Panc1 (cell line): ENCODE measurements around the gene EPHB2. TPM values are rescaled to one million over a fixed set of nuclear protein-coding genes. Genes with fewer than 3 reads are reported as not detected.
A peak's percentile ranks its signal among the peaks of the same experiment; 100 is the strongest.
"Not testable (repeated sequence)": the region's sequence is repeated elsewhere in the genome, so short reads cannot be mapped to it uniquely, and the experiment has no call there.

Experiments used
- ATAC-seq: fragments of 200-7000 bp; cut with Tn5 transposase; 2 replicates; pipeline ENCODE4 v1.9.1; 2020; ENCODE audit warnings: mild to moderate bottlenecking, moderate library complexity
- BruUV-seq: library from RNA; stranded (reverse); fragments of 400-500 nt; replicated peaks from 2 replicates; lab custom pipeline; 2021; lab: Mats Ljungman, UMichigan
- CTCF ChIA-PET: fragments of 300-600 bp; sonication (Branson Sonifier 250); formaldehyde crosslinking; loops from one replicate; lab custom pipeline; 2022; ENCODE audit warnings: antibody characterized with exemption; lab: Charles Lee
- POLR2A ChIA-PET: fragments of 300-600 bp; sonication (Branson Sonifier 250); formaldehyde crosslinking; loops from one replicate; lab custom pipeline; 2022; ENCODE audit warnings: antibody characterized with exemption; lab: Charles Lee
- DNase-seq: peaks from one replicate; pipeline ENCODE4 v3.0.0-alpha.2; 2010; ENCODE audit warnings: low read depth, low spot score
- H3K27ac ChIP-seq: 2 replicates; pipeline ENCODE4 v1.5.1; 2011; ENCODE audit warnings: mild to moderate bottlenecking, low read length, inconsistent platforms
- H3K27me3 ChIP-seq: fragments of 200-500 bp; sonication (Bioruptor generic); 2 replicates; pipeline ENCODE4 v1.6.0; 2014; ENCODE audit warnings: low read length, inconsistent platforms; ENCODE audit not compliant: control insufficient read depth, insufficient read depth
- H3K36me3 ChIP-seq: fragments of 200-500 bp; sonication (Bioruptor generic); 2 replicates; pipeline ENCODE4 v1.5.1; 2014; ENCODE audit warnings: inconsistent platforms, mild to moderate bottlenecking, low read length, moderate library complexity; ENCODE audit not compliant: control insufficient read depth, insufficient read depth
- H3K4me1 ChIP-seq: 2 replicates; pipeline ENCODE4 v1.5.1; 2011; ENCODE audit warnings: inconsistent platforms, mild to moderate bottlenecking, low read length, moderate library complexity; ENCODE audit not compliant: control insufficient read depth, insufficient read depth
- H3K4me3 ChIP-seq, 2 experiments: 2 replicates each; pipeline ENCODE4 v1.5.1; 2011 to 2012; ENCODE audit warnings: low read depth in 2 of 2, low read length in 2 of 2, mild to moderate bottlenecking in 2 of 2, inconsistent platforms in 1 of 2, moderate library complexity in 1 of 2
- H3K9me3 ChIP-seq: fragments of 200-500 bp; sonication (Bioruptor generic); 2 replicates; pipeline ENCODE4 v1.5.1; 2014; ENCODE audit warnings: low read depth, mild to moderate bottlenecking, inconsistent platforms, low read length, moderate library complexity; ENCODE audit not compliant: control insufficient read depth, insufficient read depth
- CTCF ChIP-seq: fragments of 450-650 bp; IDR thresholded peaks from 2 replicates; pipeline ENCODE4 v1.5.1; 2017; ENCODE audit warnings: mild to moderate bottlenecking
- POLR2AphosphoS5 ChIP-seq: IDR thresholded peaks from 2 replicates; pipeline ENCODE4 v1.6.1; 2012; ENCODE audit warnings: mild to moderate bottlenecking, low read depth, low read length, moderate library complexity
- REST ChIP-seq, 2 experiments: IDR thresholded peaks; 2 replicates each; pipeline ENCODE4 v1.6.1; 2011 to 2012; ENCODE audit warnings: low read depth in 2 of 2, control low read depth in 1 of 2, low read length in 1 of 2, mild to moderate bottlenecking in 1 of 2, moderate library complexity in 1 of 2; ENCODE audit not compliant: insufficient read depth in 1 of 2
- SIN3A ChIP-seq: IDR thresholded peaks from 2 replicates; pipeline ENCODE4 v1.6.1; 2012; ENCODE audit warnings: low read depth, mild to moderate bottlenecking, low read length, moderate library complexity, borderline replicate concordance; ENCODE audit not compliant: insufficient read depth
- TCF7L2 ChIP-seq: IDR thresholded peaks from 2 replicates; pipeline ENCODE4 v1.6.1; 2011; ENCODE audit warnings: mild to moderate bottlenecking, low read depth, low read length, inconsistent platforms
- in situ Hi-C: cut with HindIII; loops from 2 replicates; pipeline ENCODE4 v1.10.0; 2016; ENCODE audit warnings: low sequenced_read_pairs, low pct_unique_long_range_greater_than_20kb
- intact Hi-C: fragments of 100-400 bp; cut with micrococcal nuclease; formaldehyde crosslinking; loops from one replicate; pipeline ENCODE4 v1.10.0; 2022; ENCODE audit not compliant: unreplicated experiment
- total RNA-seq: library from RNA; stranded (reverse); gene quantifications from one replicate; pipeline ENCODE4 v1.2.1, GENCODE V29; 2021; ENCODE audit not compliant: unreplicated experiment

The EPHB2 gene
- total RNA-seq, 1 experiment from 2014 or later: 29.0 TPM

GRCh38 chr1:22674410-22674749 is 36.3 kb upstream of the EPHB2 start:
- ATAC-seq: peak; percentile 18; the same call in 1 of the 2 replicates
- Histone ChIP-seq H3K36me3 (no peaks in the 10 kb centered on the region), H3K27ac (no peak overlapping the region), H3K9me3 (no peaks in the 10 kb centered on the region), H3K4me1 (no peaks in the 10 kb centered on the region), H3K4me3 (no peak overlapping the region), H3K27me3 (no peaks in the 10 kb centered on the region)
- ChIA-PET POLR2A (interaction anchor here (0.6 kb wide), 1 partner anchor 409 kb away, joined by 3 read pairs; no protein-coding TSS in a partner anchor), CTCF (interaction anchor here (0.5 to 1.5 kb wide), 4 partner anchors 106 to 344 kb away, joined by 3 to 7 read pairs (median 6); no protein-coding TSS in a partner anchor)
- no peak for DNase-seq
- intact Hi-C loops: loop anchor here (5.0 kb wide), 2 partner anchors 213 to 258 kb away; no protein-coding TSS in a partner anchor
- in situ Hi-C loops: no loop called here
- TF ChIP-seq REST (IDR thresholded peaks at IDR 0.05; ENCODE audit: insufficient read depth in 1 of 2, low read depth in 2 of 2, low read length in 1 of 2): no peak
- no peak for TF ChIP-seq TCF7L2
- no peak for TF ChIP-seq CTCF
- no peak for TF ChIP-seq SIN3A
- TF ChIP-seq POLR2AphosphoS5: no peak
- no TSS peak for BruUV-seq

- H3K4me3 ChIP-seq, H3K36me3 ChIP-seq, H3K27ac ChIP-seq, in situ Hi-C loops, intact Hi-C loops, H3K9me3 ChIP-seq, POLR2A ChIA-PET, H3K4me1 ChIP-seq, H3K27me3 ChIP-seq, ATAC-seq, DNase-seq, BruUV-seq: not testable (repeated sequence)
- CTCF ChIA-PET: interaction anchor here (0.5 to 0.7 kb wide), 3 partner anchors 257 to 565 kb away, joined by 3 to 11 read pairs (median 7); no protein-coding TSS in a partner anchor
Measured at GRCh38 chr1:22676151-22676550, 34.5 kb upstream of the EPHB2 start.

- H3K4me1 ChIP-seq: no peaks in the 10 kb centered on the region
- intact Hi-C loops (no loop called here), in situ Hi-C loops (no loop called here)
- no peak for TF ChIP-seq SIN3A
- TF ChIP-seq CTCF: no peak
- TF ChIP-seq TCF7L2: no peak
- TF ChIP-seq POLR2AphosphoS5: no peak
- TF ChIP-seq REST (IDR thresholded peaks at IDR 0.05; ENCODE audit: insufficient read depth in 1 of 2, low read depth in 2 of 2, low read length in 1 of 2): no peak
- H3K4me3 ChIP-seq: no peak overlapping the region
- H3K36me3 ChIP-seq: no peaks in the 10 kb centered on the region
- DNase-seq: no peak
- POLR2A ChIA-PET: no interaction called here
- H3K9me3 ChIP-seq: no peaks in the 10 kb centered on the region
- no peak overlapping the region for H3K27ac ChIP-seq
- no peak for ATAC-seq
- CTCF ChIA-PET: interaction anchor here (0.6 kb wide), 1 partner anchor 257 kb away, joined by 11 read pairs; no protein-coding TSS in a partner anchor
- no peaks in the 10 kb centered on the region for H3K27me3 ChIP-seq
- BruUV-seq: no TSS peak
Measured at GRCh38 chr1:22676916-22677583, 33.6 kb upstream of the EPHB2 start.
